ENCODE results near the gene PEX14. TPM values are rescaled to one million over a fixed set of nuclear protein-coding genes. Genes with fewer than 3 reads are reported as not detected.

Gene PEX14
- total and polyA plus RNA-seq, 10 of the 15 experiments (the other 5 are each of a cell fraction or from before 2014, with no cell fraction given), result 1.4 to 23.2 (median 12.0) TPM

DNA sequence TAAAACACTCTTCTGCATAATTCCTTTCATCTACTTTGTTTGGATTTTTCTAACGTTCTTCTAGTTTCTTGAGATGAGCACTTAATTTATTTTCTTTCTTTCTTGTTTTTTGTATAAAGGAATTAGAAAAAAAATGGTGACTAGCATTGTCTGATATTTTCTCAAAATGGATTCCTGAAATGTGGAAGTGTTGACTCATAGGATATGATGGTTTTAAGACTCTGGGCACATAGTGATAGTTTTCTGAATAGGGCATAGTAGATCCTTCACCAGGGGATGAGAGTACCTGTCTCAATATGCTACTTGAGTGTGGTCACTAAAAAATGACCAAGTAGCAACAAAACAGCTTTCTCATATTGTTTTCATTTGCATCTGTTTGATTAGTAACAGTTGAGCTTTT lies 100.9 kb downstream of the PEX14 start:
- SMC1A ChIA-PET (ENCODE audit: uncharacterized antibody, unreplicated experiment), result interaction anchor here (0.6 to 1.3 kb wide), 4 partner anchors 10 to 246 kb away, joined by 3 to 4 read pairs (median 4); no protein-coding TSS in a partner anchor
- peak; percentile 70 for FAIRE-seq
- Histone ChIP-seq H4K20me1 (ENCODE audit: control insufficient read depth, insufficient read depth) (no peaks in the 10 kb centered on the region), H3K4me2 (ENCODE audit: control insufficient read depth, insufficient read depth) (no peak overlapping the region), H3K9me3 (replicated peaks; ENCODE audit: control insufficient read depth, insufficient read depth, low read length) (peaks cover 3% of the 10 kb centered on the region; the same call in 1 of the 3 replicates), H3K79me2 (ENCODE audit: control insufficient read depth, insufficient read depth, low read length) (no peaks in the 10 kb centered on the region), H3K9ac (ENCODE audit: control insufficient read depth, insufficient read depth, low read length) (no peak overlapping the region), H2AFZ (ENCODE audit: control insufficient read depth, low read depth, low read length) (no peak overlapping the region), H3K27ac (ENCODE audit: control insufficient read depth, insufficient read depth) (no peak overlapping the region), H3K27me3 (replicated peaks in 1 of 2; ENCODE audit: control insufficient read depth in 2 of 2, insufficient read depth in 2 of 2, low read length in 1 of 2) (no peaks in the 10 kb centered on the region), H3K4me1 (ENCODE audit: control insufficient read depth, insufficient read depth, low read length) (no peaks in the 10 kb centered on the region; the same call in 1 of the 2 replicates), H3K4me3 (no peak overlapping the region), H3K36me3 (ENCODE audit: control insufficient read depth in 2 of 2, insufficient read depth in 2 of 2, low read length in 1 of 2) (no peaks in the 10 kb centered on the region)
- TF ChIP-seq CHD2 (IDR thresholded peaks at IDR 0.05; ENCODE audit: borderline replicate concordance, low read depth, low read length) (no peak), RBBP5 (conservative IDR thresholded peaks at IDR 0.05) (no peak), ESRRA (IDR thresholded peaks at IDR 0.05; ENCODE audit: low read length) (no peak), YY1 (IDR thresholded peaks at IDR 0.05; ENCODE audit: low read depth, low read length) (no peak)
- TF ChIP-seq, protein P1, sequence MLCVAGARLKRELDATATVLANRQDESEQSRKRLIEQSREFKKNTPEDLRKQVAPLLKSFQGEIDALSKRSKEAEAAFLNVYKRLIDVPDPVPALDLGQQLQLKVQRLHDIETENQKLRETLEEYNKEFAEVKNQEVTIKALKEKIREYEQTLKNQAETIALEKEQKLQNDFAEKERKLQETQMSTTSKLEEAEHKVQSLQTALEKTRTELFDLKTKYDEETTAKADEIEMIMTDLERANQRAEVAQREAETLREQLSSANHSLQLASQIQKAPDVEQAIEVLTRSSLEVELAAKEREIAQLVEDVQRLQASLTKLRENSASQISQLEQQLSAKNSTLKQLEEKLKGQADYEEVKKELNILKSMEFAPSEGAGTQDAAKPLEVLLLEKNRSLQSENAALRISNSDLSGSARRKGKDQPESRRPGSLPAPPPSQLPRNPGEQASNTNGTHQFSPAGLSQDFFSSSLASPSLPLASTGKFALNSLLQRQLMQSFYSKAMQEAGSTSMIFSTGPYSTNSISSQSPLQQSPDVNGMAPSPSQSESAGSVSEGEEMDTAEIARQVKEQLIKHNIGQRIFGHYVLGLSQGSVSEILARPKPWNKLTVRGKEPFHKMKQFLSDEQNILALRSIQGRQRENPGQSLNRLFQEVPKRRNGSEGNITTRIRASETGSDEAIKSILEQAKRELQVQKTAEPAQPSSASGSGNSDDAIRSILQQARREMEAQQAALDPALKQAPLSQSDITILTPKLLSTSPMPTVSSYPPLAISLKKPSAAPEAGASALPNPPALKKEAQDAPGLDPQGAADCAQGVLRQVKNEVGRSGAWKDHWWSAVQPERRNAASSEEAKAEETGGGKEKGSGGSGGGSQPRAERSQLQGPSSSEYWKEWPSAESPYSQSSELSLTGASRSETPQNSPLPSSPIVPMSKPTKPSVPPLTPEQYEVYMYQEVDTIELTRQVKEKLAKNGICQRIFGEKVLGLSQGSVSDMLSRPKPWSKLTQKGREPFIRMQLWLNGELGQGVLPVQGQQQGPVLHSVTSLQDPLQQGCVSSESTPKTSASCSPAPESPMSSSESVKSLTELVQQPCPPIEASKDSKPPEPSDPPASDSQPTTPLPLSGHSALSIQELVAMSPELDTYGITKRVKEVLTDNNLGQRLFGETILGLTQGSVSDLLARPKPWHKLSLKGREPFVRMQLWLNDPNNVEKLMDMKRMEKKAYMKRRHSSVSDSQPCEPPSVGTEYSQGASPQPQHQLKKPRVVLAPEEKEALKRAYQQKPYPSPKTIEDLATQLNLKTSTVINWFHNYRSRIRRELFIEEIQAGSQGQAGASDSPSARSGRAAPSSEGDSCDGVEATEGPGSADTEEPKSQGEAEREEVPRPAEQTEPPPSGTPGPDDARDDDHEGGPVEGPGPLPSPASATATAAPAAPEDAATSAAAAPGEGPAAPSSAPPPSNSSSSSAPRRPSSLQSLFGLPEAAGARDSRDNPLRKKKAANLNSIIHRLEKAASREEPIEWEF (IDR thresholded peaks at IDR 0.05; ENCODE audit: insufficient replicate concordance, low read depth, low read length), result no peak
- TF ChIP-seq, protein P2, sequence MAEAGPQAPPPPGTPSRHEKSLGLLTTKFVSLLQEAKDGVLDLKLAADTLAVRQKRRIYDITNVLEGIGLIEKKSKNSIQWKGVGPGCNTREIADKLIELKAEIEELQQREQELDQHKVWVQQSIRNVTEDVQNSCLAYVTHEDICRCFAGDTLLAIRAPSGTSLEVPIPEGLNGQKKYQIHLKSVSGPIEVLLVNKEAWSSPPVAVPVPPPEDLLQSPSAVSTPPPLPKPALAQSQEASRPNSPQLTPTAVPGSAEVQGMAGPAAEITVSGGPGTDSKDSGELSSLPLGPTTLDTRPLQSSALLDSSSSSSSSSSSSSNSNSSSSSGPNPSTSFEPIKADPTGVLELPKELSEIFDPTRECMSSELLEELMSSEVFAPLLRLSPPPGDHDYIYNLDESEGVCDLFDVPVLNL (IDR thresholded peaks at IDR 0.05; ENCODE audit: low read depth, low read length), result no peak
- no peak for ATAC-seq
- no TSS peak for BruUV-seq (replicated peaks)
- in situ Hi-C loops (cut with MboI), result no loop called here
- RAD21 ChIA-PET (ENCODE audit: unreplicated experiment), result no interaction called here
- intact Hi-C loops (cut with micrococcal nuclease; ENCODE audit: unreplicated experiment), result no loop called here
- WGBS (ENCODE audit: insufficient coverage, insufficient replicate concordance, low lambda C conversion rate, missing lambda C conversion rate), result 100% methylated on average over 1 of the region's 1 CpG
- DNase-seq (ENCODE audit: low read depth, low spot score), result no peak
- POLR2A ChIA-PET, result interaction anchor here (1.0 kb wide), 1 partner anchor 50 kb away, joined by 3 read pairs; no protein-coding TSS in a partner anchor
- CTCF ChIA-PET, result no interaction called here
